NCI-H69 (cell line): ENCODE measurements around the gene AGXT.

Source experiments
- DNase-seq: peaks from one replicate; lab custom pipeline; 2025; lab: John Stamatoyannopoulos, UW

AGXT gene

GRCh38 chr2:240898108-240898730 lies 29.6 kb downstream of the AGXT start:
- DNase-seq = no peak

GRCh38 chr2:240898731-240899467 lies 30.3 kb downstream of the AGXT start:
- no peak for DNase-seq

GRCh38 chr2:240899468-240899865 lies 30.8 kb downstream of the AGXT start:
- no peak for DNase-seq

GRCh38 chr2:240900141-240900860 lies 31.7 kb downstream of the AGXT start:
- no peak for DNase-seq

- no peak for DNase-seq
Observed at GRCh38 chr2:240901986-240902614, 33.5 kb downstream of the AGXT start.

GRCh38 chr2:240902615-240903041 lies 34.0 kb downstream of the AGXT start:
- no peak for DNase-seq

GRCh38 chr2:240903191-240904060 lies 34.8 kb downstream of the AGXT start:
- DNase-seq = no peak

- no peak for DNase-seq
Observed at GRCh38 chr2:240904216-240905175, 35.9 kb downstream of the AGXT start.

- peak; percentile 79 for DNase-seq
Observed at GRCh38 chr2:240905176-240905781, 36.7 kb downstream of the AGXT start.

- peak; percentile 87 for DNase-seq
Observed at GRCh38 chr2:240906141-240906910, 37.7 kb downstream of the AGXT start, which contains the start of gene CROCC2. Gene CROCC2 (plus strand): TSS chr2:240906336. CDS start chr2:240906514, 178 bp downstream.

- DNase-seq = no peak
Observed at GRCh38 chr2:240906911-240907590, 38.4 kb downstream of the AGXT start.

- no peak for DNase-seq
Observed at GRCh38 chr2:240909216-240909974, 40.8 kb downstream of the AGXT start.

GRCh38 chr2:240911641-240912265 lies 43.1 kb downstream of the AGXT start:
- no peak for DNase-seq

GRCh38 chr2:240912878-240913809 lies 44.5 kb downstream of the AGXT start:
- no peak for DNase-seq

- DNase-seq = peak; percentile 56
Observed at GRCh38 chr2:240913810-240914644, 45.4 kb downstream of the AGXT start.
